Amygdala (tissue), 56 donors: ENCODE measurements around the gene TRPM2.

Experiments
- DNase-seq, 56 donors: peaks; one replicate each; lab custom pipeline; 2025; lab: John Stamatoyannopoulos, UW

TRPM2 gene

DNA sequence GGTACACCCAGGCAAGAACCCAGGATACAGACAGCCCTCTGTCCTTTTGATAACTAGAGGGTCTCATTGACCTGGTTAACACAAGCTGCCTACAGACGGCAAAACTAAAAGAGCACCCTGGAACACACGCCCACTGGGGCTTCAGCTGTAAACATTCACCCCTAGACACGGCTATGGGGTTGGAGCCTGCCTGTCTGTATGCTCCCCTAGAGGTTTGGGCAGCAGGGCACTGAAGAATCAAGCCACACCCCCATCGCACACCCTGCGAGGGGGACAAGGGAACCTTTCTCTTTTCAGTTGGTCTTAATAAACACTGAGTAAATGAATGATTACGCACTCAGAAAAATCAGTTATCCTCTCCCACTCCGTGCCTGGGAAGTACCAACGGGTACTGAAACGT is 137.4 kb downstream of the TRPM2 start:
- no peak for DNase-seq
